HFFc6 (cell line): Measurements from ENCODE around the gene STX7. TPM values are rescaled to one million over a fixed set of nuclear protein-coding genes. Genes with fewer than 3 reads are reported as not detected.

ENCODE experiments used
- DNase-seq: peaks from one replicate; pipeline ENCODE4 v3.0.0-alpha.2; 2018
- H3K27ac Mint-ChIP-seq: 2 replicates; pipeline ENCODE4 v1.8.0; 2020; ENCODE audit warnings: mild to moderate bottlenecking, mixed read lengths
- H3K27me3 Mint-ChIP-seq: 2 replicates; pipeline ENCODE4 v1.8.0; 2021; ENCODE audit warnings: mild to moderate bottlenecking, moderate library complexity, mixed read lengths; ENCODE audit not compliant: insufficient read depth
- H3K36me3 Mint-ChIP-seq: 2 replicates; pipeline ENCODE4 v1.8.0; 2021; ENCODE audit warnings: low read depth, mixed read lengths
- H3K4me1 Mint-ChIP-seq: 2 replicates; pipeline ENCODE4 v1.8.0; 2020; ENCODE audit warnings: low read depth, mixed read lengths
- H3K4me3 Mint-ChIP-seq: 2 replicates; pipeline ENCODE4 v1.8.0; 2020; ENCODE audit warnings: mild to moderate bottlenecking, moderate library complexity, mixed read lengths
- H3K9me3 Mint-ChIP-seq: 2 replicates; pipeline ENCODE4 v1.8.0; 2020; ENCODE audit warnings: mild to moderate bottlenecking, mixed read lengths
- total RNA-seq, 6 experiments: library from RNA; stranded (reverse); fragmentation: NEBNext Ultra II Directional; extraction: Animal tissue kit (Norgen Biotek cat#: 25700); gene quantifications; 2 replicates in 1 of 6; 3 replicates in 5 of 6; pipeline ENCODE4 v1.2.3, GENCODE V29; 2021
- TF ChIP-seq, protein P1 (sequence below): fragments of 200-600 bp; sonication (generic); IDR thresholded peaks from 2 replicates; pipeline ENCODE4 v1.5.0; 2021; ENCODE audit warnings: antibody characterized with exemption, mild to moderate bottlenecking

Gene STX7
- total RNA-seq, 6 experiments from 2014 or later = 36.4 to 41.5 (median 39.3) TPM

- Mint-ChIP-seq H3K4me1 (peaks cover 46% of the 10 kb centered on the region), H3K27me3 (no peaks in the 10 kb centered on the region), H3K36me3 (no peaks in the 10 kb centered on the region), H3K4me3 (no peak overlapping the region; the same call in 1 of the 2 replicates), H3K9me3 (no peaks in the 10 kb centered on the region), H3K27ac (peak overlapping the region; percentile 23)
- TF ChIP-seq, protein P1, sequence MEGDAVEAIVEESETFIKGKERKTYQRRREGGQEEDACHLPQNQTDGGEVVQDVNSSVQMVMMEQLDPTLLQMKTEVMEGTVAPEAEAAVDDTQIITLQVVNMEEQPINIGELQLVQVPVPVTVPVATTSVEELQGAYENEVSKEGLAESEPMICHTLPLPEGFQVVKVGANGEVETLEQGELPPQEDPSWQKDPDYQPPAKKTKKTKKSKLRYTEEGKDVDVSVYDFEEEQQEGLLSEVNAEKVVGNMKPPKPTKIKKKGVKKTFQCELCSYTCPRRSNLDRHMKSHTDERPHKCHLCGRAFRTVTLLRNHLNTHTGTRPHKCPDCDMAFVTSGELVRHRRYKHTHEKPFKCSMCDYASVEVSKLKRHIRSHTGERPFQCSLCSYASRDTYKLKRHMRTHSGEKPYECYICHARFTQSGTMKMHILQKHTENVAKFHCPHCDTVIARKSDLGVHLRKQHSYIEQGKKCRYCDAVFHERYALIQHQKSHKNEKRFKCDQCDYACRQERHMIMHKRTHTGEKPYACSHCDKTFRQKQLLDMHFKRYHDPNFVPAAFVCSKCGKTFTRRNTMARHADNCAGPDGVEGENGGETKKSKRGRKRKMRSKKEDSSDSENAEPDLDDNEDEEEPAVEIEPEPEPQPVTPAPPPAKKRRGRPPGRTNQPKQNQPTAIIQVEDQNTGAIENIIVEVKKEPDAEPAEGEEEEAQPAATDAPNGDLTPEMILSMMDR = peak; percentile 94
- DNase-seq = peak; percentile 66
Measured at GRCh38 chr6:132483779-132484679, 28.9 kb downstream of the STX7 start.

DNA sequence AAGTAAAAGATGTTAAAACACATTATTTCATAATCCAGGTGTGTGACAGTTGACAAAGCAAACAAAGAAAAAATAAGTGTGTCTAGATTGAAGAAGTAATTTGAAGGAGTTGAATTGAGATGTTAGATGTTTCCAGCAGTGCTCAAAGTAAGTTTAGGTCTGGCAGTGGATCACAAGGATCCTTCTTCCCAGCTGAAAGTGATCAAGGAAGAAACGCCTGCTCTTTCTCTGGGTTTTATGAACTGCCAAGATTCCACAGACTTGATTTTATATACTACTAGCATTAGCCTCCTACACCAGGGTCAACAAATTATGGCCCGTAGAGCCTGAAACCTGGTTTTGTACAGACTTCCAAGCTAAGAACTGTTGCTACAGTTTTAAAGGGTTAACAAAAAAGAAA, 30.3 kb downstream of the STX7 start:
- Mint-ChIP-seq H3K27me3 (no peaks in the 10 kb centered on the region), H3K4me3 (no peak overlapping the region), H3K36me3 (no peaks in the 10 kb centered on the region), H3K4me1 (peaks cover 46% of the 10 kb centered on the region), H3K27ac (no peak overlapping the region; the same call in 1 of the 2 replicates), H3K9me3 (no peaks in the 10 kb centered on the region)
- TF ChIP-seq, protein P1 = no peak
- DNase-seq = no peak

- Mint-ChIP-seq H3K4me3 (no peak overlapping the region), H3K9me3 (no peaks in the 10 kb centered on the region), H3K27ac (no peak overlapping the region), H3K27me3 (no peaks in the 10 kb centered on the region), H3K4me1 (peaks cover 46% of the 10 kb centered on the region), H3K36me3 (no peaks in the 10 kb centered on the region)
- no peak for DNase-seq
- TF ChIP-seq, protein P1 = no peak
Measured at GRCh38 chr6:132481189-132481588, 31.7 kb downstream of the STX7 start.

DNA sequence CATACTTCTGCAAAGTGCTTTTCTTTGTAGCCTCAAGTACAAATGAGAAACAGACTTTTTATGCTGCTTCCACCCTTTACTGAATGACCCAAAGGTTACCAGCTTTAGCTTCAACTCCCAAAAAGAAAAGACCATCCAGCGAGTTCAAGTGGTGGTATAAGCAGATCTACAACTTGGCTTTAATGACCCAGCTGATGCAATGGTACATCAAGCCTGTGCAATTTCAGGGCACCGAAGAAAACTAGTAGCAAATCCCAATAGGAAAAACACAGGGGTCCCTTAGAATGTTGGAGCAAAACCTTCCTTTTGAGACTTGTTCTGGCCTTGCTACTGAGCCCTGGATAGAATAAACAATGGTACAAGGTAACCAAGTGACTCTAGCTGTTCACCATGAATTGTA, 33.8 kb downstream of the STX7 start:
- H3K27ac Mint-ChIP-seq = no peak overlapping the region
- H3K27me3 Mint-ChIP-seq = no peaks in the 10 kb centered on the region
- DNase-seq = no peak
- peaks cover 29% of the 10 kb centered on the region for H3K4me1 Mint-ChIP-seq
- TF ChIP-seq, protein P1 = no peak
- H3K36me3 Mint-ChIP-seq = no peaks in the 10 kb centered on the region
- no peaks in the 10 kb centered on the region for H3K9me3 Mint-ChIP-seq
- H3K4me3 Mint-ChIP-seq = no peak overlapping the region

GRCh38 chr6:132478674-132479073, 34.2 kb downstream of the STX7 start:
- Mint-ChIP-seq H3K9me3 (no peaks in the 10 kb centered on the region), H3K27ac (no peak overlapping the region), H3K4me3 (no peak overlapping the region), H3K36me3 (no peaks in the 10 kb centered on the region), H3K27me3 (no peaks in the 10 kb centered on the region), H3K4me1 (peaks cover 24% of the 10 kb centered on the region)
- TF ChIP-seq, protein P1 = no peak
- DNase-seq = no peak
